Ovary (tissue), 3 donors: ENCODE results near the gene LIMCH1.

Experiments
- CTCF ChIP-seq, 3 donors: fragments of 450-650 bp in 2 of 3; fragments of 200-600 bp in 1 of 3; IDR thresholded peaks; one replicate each; pipeline versions ENCODE4 v1.5.1 to v1.8.0; 2016 to 2022; ENCODE audit warnings: antibody characterized with exemption in 3 of 3, mild to moderate bottlenecking in 1 of 3
- POLR2A ChIP-seq: fragments of 450-650 bp; IDR thresholded peaks from one replicate; pipeline ENCODE4 v1.6.1; 2017; ENCODE audit warnings: antibody characterized with exemption, mild to moderate bottlenecking, moderate library complexity
- donor health status: DM: no; HTN: no; CAD: no.

GRCh38 chr4:41594432-41594831 is 56.5 kb downstream of the LIMCH1 start:
- TF ChIP-seq CTCF (IDR thresholded peaks at IDR 0.05) (no peak), POLR2A (no peak)
